PC-3 (cell line): Measurements from ENCODE around the gene ANGPTL5. TPM values are rescaled to one million over a fixed set of nuclear protein-coding genes. Genes with fewer than 3 reads are reported as not detected.

Experiments
- ATAC-seq: fragments of 200-7000 bp; cut with Tn5 transposase; 2 replicates; pipeline ENCODE4 v1.9.1; 2020; ENCODE audit warnings: mild to moderate bottlenecking, moderate library complexity
- BruUV-seq: library from RNA; stranded (reverse); fragments of 400-500 nt; replicated peaks from 2 replicates; lab custom pipeline; 2021; lab: Mats Ljungman, UMichigan
- CTCF ChIA-PET: fragments of 300-600 bp; sonication (Branson Sonifier 250); formaldehyde crosslinking; loops from one replicate; lab custom pipeline; 2022; ENCODE audit warnings: antibody characterized with exemption; lab: Charles Lee
- POLR2A ChIA-PET: fragments of 300-600 bp; sonication (Branson Sonifier 250); formaldehyde crosslinking; loops from one replicate; lab custom pipeline; 2022; ENCODE audit warnings: antibody characterized with exemption; ENCODE audit not compliant: unreplicated experiment; lab: Charles Lee
- DNase-seq: peaks from one replicate; pipeline ENCODE4 v3.0.0-alpha.2; 2015
- H2AFZ ChIP-seq: fragments of 300-600 bp; sonication (generic); 2 replicates; pipeline ENCODE4 v1.6.0; 2016; ENCODE audit warnings: antibody characterized with exemption, low read length
- H3F3A ChIP-seq: fragments of 300-600 bp; sonication (generic); one replicate; pipeline ENCODE4 v1.6.0; 2017; ENCODE audit warnings: antibody characterized with exemption, low read length, control low read depth, mild to moderate bottlenecking; ENCODE audit not compliant: unreplicated experiment
- H3K27ac ChIP-seq: fragments of 300-600 bp; sonication (generic); 2 replicates; pipeline ENCODE4 v1.5.1; 2016; ENCODE audit warnings: mild to moderate bottlenecking, low read length
- H3K27me3 ChIP-seq: fragments of 300-600 bp; sonication (generic); 2 replicates; pipeline ENCODE4 v1.6.1; 2016; ENCODE audit warnings: low read length, mixed read lengths
- H3K36me3 ChIP-seq: fragments of 300-600 bp; sonication (generic); 2 replicates; pipeline ENCODE4 v1.6.1; 2016; ENCODE audit warnings: low read depth, mixed run types, low read length, mixed read lengths
- H3K4me1 ChIP-seq: fragments of 300-600 bp; sonication (generic); 2 replicates; pipeline ENCODE4 v1.5.1; 2016; ENCODE audit warnings: low read length; ENCODE audit not compliant: insufficient read depth
- H3K4me2 ChIP-seq: fragments of 300-600 bp; sonication (generic); 2 replicates; pipeline ENCODE4 v1.6.0; 2016; ENCODE audit warnings: low read length
- H3K4me3 ChIP-seq: fragments of 300-600 bp; sonication (generic); 2 replicates; pipeline ENCODE4 v1.5.1; 2016; ENCODE audit warnings: mild to moderate bottlenecking, low read length, mixed read lengths
- H3K79me2 ChIP-seq: fragments of 300-600 bp; sonication (generic); 2 replicates; pipeline ENCODE4 v1.6.1; 2017; ENCODE audit warnings: low read length, mixed read lengths
- H3K9ac ChIP-seq: fragments of 300-600 bp; sonication (generic); 2 replicates; pipeline ENCODE4 v1.6.0; 2016; ENCODE audit warnings: mild to moderate bottlenecking, low read length
- H3K9me2 ChIP-seq: fragments of 300-600 bp; sonication (generic); replicated peaks from 2 replicates; pipeline ENCODE4 v1.6.1; 2016; ENCODE audit warnings: mixed run types, low read length, mixed read lengths
- H3K9me3 ChIP-seq: fragments of 300-600 bp; sonication (generic); 2 replicates; pipeline ENCODE4 v1.6.1; 2016; ENCODE audit warnings: low read length, mixed read lengths
- H4K20me1 ChIP-seq: fragments of 300-600 bp; sonication (generic); 2 replicates; pipeline ENCODE4 v1.6.1; 2016; ENCODE audit warnings: low read length, mixed read lengths
- CTCF ChIP-seq: fragments of 300-600 bp; sonication (generic); conservative IDR thresholded peaks from 2 replicates; pipeline ENCODE4 v1.5.1; 2017; ENCODE audit warnings: antibody characterized with exemption, low read depth, mild to moderate bottlenecking, low read length
- EZH2 ChIP-seq: fragments of 300-600 bp; sonication (generic); IDR thresholded peaks from one replicate; pipeline ENCODE4 v1.6.1; 2017; ENCODE audit warnings: antibody characterized with exemption, mild to moderate bottlenecking, low read length; ENCODE audit not compliant: unreplicated experiment
- EZH2phosphoT487 ChIP-seq: fragments of 300-600 bp; sonication (generic); IDR thresholded peaks from 2 replicates; pipeline ENCODE4 v1.6.1; 2018; ENCODE audit warnings: mild to moderate bottlenecking, antibody characterized with exemption, low read length, borderline replicate concordance
- intact Hi-C: fragments of 100-400 bp; cut with micrococcal nuclease; formaldehyde crosslinking; loops from 2 replicates; pipeline ENCODE4 v1.9.0; 2023
- total RNA-seq: library from RNA; depleted of rRNA; stranded (reverse); fragments of >200 nt; gene quantifications from 2 replicates; pipeline ENCODE4 v1.2.3, GENCODE V29; 2014

ANGPTL5 gene
- total RNA-seq, 1 experiment from 2014 or later: not detected

- ChIA-PET POLR2A (no interaction called here), CTCF (interaction anchor here (0.6 kb wide), 2 partner anchors 53 to 58 kb away, joined by 3 read pairs; no protein-coding TSS in a partner anchor)
- no TSS peak for BruUV-seq
- Histone ChIP-seq H3K79me2 (no peaks in the 10 kb centered on the region), H3K36me3 (no peaks in the 10 kb centered on the region), H3K27ac (no peak overlapping the region), H3K9me2 (no peaks in the 10 kb centered on the region), H3K4me3 (no peak overlapping the region), H3K9ac (no peak overlapping the region), H3K4me1 (peaks cover 13% of the 10 kb centered on the region), H4K20me1 (no peaks in the 10 kb centered on the region), H2AFZ (no peak overlapping the region), H3F3A (no peaks in the 10 kb centered on the region), H3K27me3 (no peaks in the 10 kb centered on the region), H3K9me3 (no peaks in the 10 kb centered on the region), H3K4me2 (no peak overlapping the region; the same call in 1 of the 2 replicates)
- TF ChIP-seq EZH2phosphoT487: no peak
- no peak for TF ChIP-seq EZH2
- no peak for TF ChIP-seq CTCF
- ATAC-seq (peak; percentile 98), DNase-seq (peak; percentile 48)
- intact Hi-C loops: no loop called here
Measured at GRCh38 chr11:101920992-101921391, 4.7 kb upstream of the ANGPTL5 start.

GRCh38 chr11:101917226-101917625, 904 bp upstream of the ANGPTL5 start:
- BruUV-seq: no TSS peak
- no peak for DNase-seq
- Histone ChIP-seq H3K9me2 (no peaks in the 10 kb centered on the region), H3F3A (no peaks in the 10 kb centered on the region), H3K79me2 (no peaks in the 10 kb centered on the region), H3K27me3 (no peaks in the 10 kb centered on the region), H3K4me3 (no peak overlapping the region), H3K27ac (no peak overlapping the region), H3K36me3 (no peaks in the 10 kb centered on the region), H3K9me3 (no peaks in the 10 kb centered on the region), H3K4me1 (peaks cover 43% of the 10 kb centered on the region), H2AFZ (no peak overlapping the region), H3K4me2 (no peak overlapping the region), H4K20me1 (no peaks in the 10 kb centered on the region), H3K9ac (no peak overlapping the region)
- TF ChIP-seq EZH2 (no peak), CTCF (no peak), EZH2phosphoT487 (no peak)
- ChIA-PET POLR2A (no interaction called here), CTCF (interaction anchor here (0.6 kb wide), 2 partner anchors 15 to 28 kb away, joined by 8 to 10 read pairs; no protein-coding TSS in a partner anchor)
- no peak for ATAC-seq
- intact Hi-C loops: loop anchor here (5.0 to 10.0 kb wide), 3 partner anchors 195 to 428 kb away; partner anchors contain the start of genes BIRC2 and YAP1

GRCh38 chr11:101915791-101916291, 481 bp downstream of the ANGPTL5 start:
- Histone ChIP-seq H3K9ac (peak overlapping the region; percentile 66), H3K9me2 (no peaks in the 10 kb centered on the region), H3K4me2 (peak overlapping the region; percentile 84), H3K36me3 (no peaks in the 10 kb centered on the region), H3K4me1 (peaks cover 39% of the 10 kb centered on the region), H3F3A (no peaks in the 10 kb centered on the region), H3K4me3 (peak overlapping the region; percentile 78), H4K20me1 (no peaks in the 10 kb centered on the region), H3K79me2 (no peaks in the 10 kb centered on the region), H3K27ac (peak overlapping the region; percentile 54), H3K27me3 (no peaks in the 10 kb centered on the region), H3K9me3 (no peaks in the 10 kb centered on the region), H2AFZ (peak overlapping the region; percentile 84)
- TF ChIP-seq EZH2 (no peak), EZH2phosphoT487 (no peak), CTCF (no peak)
- no TSS peak for BruUV-seq
- DNase-seq: peak; percentile 52
- intact Hi-C loops: loop anchor here (1.0 to 10.0 kb wide), 6 partner anchors 59 to 429 kb away; partner anchors contain the start of genes BIRC2 and YAP1
- CTCF ChIA-PET: interaction anchor here (1.6 kb wide), 1 partner anchor 92 kb away, joined by 21 read pairs; no protein-coding TSS in a partner anchor
- POLR2A ChIA-PET: no interaction called here
- ATAC-seq: peak; percentile 32
